Fibroblast of villous mesenchyme (primary cell): ENCODE results near the gene BPNT1. TPM values are rescaled to one million over a fixed set of nuclear protein-coding genes. Genes with fewer than 3 reads are reported as not detected.
"Not testable (repeated sequence)": the region's sequence is repeated elsewhere in the genome, so short reads cannot be mapped to it uniquely, and the experiment has no call there.

Experiments used
- DNase-seq: peaks from one replicate; pipeline ENCODE4 v3.0.0-alpha.2; 2010; ENCODE audit warnings: low read depth
- H3K4me3 ChIP-seq: 2 replicates; pipeline ENCODE4 v1.5.1; 2011; ENCODE audit warnings: low read depth, mild to moderate bottlenecking, low read length
- total RNA-seq: library from RNA; depleted of rRNA; stranded (reverse); fragments of >200 nt; gene quantifications from 2 replicates; pipeline ENCODE4 v1.2.3, GENCODE V29; 2012
- TF ChIP-seq, protein P1 (sequence below): IDR thresholded peaks from 2 replicates; pipeline ENCODE4 v1.5.1; 2012; ENCODE audit warnings: low read depth, mild to moderate bottlenecking, low read length; ENCODE audit not compliant: insufficient read depth

BPNT1 gene
- total RNA-seq, 1 donor, result 36.7 TPM

DNA sequence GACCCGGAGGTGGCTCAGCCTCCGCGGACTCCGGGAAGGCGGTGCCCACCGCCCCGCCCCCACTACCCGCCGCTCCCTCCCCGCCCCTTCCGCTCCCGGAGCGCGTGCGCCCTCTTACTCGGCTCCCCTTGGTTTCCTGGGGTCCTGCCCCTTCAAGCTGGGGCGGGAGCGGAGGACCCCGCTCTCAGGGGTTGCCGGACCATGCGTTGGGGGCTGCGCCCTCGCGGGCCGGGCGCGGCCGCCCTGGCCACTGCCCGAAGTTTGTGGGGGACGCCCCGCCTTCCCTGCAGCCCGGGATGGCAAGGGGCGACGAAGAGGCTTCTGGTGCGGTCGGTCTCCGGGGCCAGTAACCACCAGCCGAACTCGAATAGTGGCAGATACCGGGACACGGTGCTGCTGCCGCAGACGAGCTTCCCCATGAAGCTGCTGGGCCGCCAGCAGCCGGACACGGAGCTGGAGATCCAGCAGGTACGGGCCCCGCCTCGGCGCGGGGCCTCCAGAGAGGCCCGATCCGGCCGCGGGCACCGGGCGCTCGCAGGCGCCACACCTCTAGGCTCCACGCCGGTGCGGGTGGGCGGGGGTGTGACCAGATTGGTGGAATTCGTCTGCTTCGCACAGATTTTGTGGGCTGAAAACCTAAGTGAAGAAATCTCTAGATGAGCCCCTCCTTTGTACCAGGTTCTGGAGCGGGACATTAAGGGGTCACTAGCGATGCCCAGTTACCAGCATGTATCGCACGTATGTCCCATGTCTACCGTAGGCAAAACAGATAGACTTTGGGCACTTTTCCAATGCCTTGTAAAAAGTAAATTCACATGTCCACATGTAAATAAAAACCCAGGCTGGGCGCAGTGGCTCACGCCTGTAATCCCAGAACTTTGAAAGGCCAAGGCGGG lies 4.7 kb upstream of the BPNT1 start, which contains the start of gene IARS2:
IARS2 (plus strand) TSS at position 117 of the 896 bp plus-strand sequence; CDS start at position 202, 85 bp downstream.
- DNase-seq, result peak; percentile 61
- H3K4me3 ChIP-seq, result peak within 1 kb of the TSS; percentile 87
- TF ChIP-seq, protein P1, sequence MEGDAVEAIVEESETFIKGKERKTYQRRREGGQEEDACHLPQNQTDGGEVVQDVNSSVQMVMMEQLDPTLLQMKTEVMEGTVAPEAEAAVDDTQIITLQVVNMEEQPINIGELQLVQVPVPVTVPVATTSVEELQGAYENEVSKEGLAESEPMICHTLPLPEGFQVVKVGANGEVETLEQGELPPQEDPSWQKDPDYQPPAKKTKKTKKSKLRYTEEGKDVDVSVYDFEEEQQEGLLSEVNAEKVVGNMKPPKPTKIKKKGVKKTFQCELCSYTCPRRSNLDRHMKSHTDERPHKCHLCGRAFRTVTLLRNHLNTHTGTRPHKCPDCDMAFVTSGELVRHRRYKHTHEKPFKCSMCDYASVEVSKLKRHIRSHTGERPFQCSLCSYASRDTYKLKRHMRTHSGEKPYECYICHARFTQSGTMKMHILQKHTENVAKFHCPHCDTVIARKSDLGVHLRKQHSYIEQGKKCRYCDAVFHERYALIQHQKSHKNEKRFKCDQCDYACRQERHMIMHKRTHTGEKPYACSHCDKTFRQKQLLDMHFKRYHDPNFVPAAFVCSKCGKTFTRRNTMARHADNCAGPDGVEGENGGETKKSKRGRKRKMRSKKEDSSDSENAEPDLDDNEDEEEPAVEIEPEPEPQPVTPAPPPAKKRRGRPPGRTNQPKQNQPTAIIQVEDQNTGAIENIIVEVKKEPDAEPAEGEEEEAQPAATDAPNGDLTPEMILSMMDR, result no peak

DNA sequence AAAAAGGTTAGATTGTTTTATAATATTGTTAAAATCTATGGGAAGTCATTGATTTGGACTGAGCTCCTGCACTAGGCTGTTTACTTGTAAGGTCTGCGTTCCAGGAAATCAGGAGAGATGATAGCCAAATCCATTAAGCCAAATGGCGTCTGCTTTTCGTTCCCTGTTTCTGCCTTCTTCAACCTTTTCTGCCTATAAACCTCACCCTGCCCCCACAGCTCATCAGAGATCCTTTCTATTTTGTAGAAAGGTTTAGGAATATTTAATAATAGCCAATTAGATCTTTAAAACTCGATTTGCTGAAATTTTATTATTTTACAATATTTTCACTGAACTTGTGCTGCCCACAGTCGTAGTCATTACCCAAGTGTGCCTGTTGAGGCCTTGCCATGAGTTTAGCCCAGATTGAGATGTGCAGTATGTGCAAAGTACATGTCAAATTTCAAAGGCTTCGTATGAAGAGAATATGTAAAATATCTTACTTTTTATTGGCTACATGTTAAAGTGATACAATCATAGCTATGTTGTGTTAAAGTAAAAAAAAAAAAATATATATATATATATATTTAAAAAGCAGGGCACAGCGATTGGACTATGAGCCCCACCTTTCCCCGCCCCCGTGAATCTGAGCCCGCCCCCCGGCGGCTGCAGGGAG lies 3.9 kb upstream of the BPNT1 start:
- TF ChIP-seq, protein P1, result no peak
- DNase-seq, result peak; percentile 82
- H3K4me3 ChIP-seq, result no peak overlapping the region

DNA sequence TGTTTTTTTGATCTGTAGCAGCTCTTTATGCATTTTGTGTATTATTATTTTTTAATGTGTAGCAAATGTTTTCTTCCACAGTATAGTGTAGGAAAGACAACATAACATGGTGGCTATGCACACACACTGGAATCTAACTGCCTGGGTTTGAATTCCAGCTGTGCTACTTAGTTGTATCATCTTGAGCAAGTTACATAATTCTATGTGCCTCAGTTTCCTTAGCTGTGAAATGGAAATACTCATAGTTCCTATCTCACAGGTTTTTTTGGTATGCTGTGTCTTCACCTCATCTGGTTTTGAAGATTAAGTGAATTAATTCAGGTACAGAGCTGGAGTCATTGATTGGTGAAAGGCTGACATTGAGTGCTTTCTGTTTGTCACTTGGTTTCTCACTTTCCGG lies 3.1 kb upstream of the BPNT1 start:
- H3K4me3 ChIP-seq, result no peak overlapping the region
- no peak for DNase-seq
- TF ChIP-seq, protein P1, result no peak

DNA sequence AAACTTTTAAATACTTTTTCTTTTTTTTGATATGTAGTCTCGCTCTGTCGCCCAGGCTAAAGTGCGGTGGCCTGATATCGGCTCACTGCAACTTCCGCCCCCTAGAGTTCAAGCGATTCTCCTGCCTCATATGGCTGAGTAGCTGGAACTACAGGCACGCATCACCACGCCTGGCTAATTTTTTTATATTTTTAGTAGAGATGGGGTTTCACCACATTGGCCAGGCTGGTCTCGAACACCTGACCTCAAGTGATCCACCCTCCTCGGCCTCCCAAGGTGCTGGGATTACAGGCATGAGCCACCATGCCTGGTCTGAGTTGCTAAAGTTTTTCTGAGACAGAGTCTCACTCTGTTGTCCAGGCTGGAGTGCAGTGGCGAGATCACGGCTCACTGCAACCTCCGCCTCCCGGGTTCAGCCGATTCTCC lies 3.3 kb downstream of the BPNT1 start:
- TF ChIP-seq, protein P1, result peak; percentile 8
- H3K4me3 ChIP-seq, DNase-seq: not testable (repeated sequence)

DNA sequence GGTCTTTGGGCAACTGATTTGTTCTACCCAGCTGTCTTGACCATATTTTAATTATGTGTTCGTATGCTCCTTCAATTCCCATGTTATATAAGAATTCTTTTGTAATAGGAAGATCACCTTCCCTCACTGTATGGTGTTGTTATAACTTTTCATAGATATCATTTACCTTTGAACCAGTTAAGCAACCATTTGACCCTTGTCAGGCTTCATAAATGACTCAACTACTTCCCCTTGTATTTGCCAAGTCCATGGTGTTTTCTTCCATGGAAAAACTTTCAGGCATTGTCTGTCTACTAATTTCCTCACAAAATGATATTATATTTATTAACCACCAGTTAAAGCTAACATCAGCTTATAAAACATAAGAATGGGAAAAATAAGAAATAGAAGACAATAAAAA lies 5.1 kb downstream of the BPNT1 start:
- no peak for DNase-seq
- TF ChIP-seq, protein P1, result no peak
- no peak overlapping the region for H3K4me3 ChIP-seq

DNA sequence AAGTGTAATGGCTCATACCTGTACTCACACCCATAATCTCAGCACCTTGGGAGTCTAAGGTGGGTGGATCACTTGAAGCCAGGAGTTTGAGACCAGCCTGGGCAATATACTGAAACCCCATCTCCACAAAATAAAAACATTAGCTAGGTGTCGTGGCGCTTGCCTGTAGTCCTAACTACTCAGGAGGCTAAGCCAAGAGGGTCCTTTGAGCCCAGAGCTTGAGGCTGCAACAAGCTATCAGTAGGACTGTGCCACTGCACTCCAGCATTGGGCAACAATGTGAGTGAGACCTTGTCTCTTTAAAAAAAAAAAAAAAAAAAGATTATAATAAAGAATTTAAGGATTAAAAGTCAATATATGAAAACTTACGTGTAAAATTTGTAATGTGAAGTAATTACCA lies 11.7 kb downstream of the BPNT1 start:
- DNase-seq, result no peak
- no peak overlapping the region for H3K4me3 ChIP-seq
- TF ChIP-seq, protein P1, result no peak
